Stimulated activated memory B cell treated with anti-CD40 and anti-IgM and Interleukin-4, amounts not matched to agents 10 μg/mL and 1 μg/mL and 100 μg/mL, for 72 hours (primary cell): ENCODE data around the gene TBC1D13.
"Not testable (repeated sequence)": the region's sequence is repeated elsewhere in the genome, so short reads cannot be mapped to it uniquely, and the experiment has no call there.

Source experiments
- ATAC-seq: fragments of 150-1000 bp; cut with Tn5 transposase; 2 replicates; pipeline ENCODE4 v1.10.0; 2021
- H3K27ac Mint-ChIP-seq: one replicate; pipeline ENCODE4 v1.8.0; 2022; ENCODE audit warnings: mild to moderate bottlenecking, mixed read lengths
- H3K27me3 Mint-ChIP-seq: one replicate; pipeline ENCODE4 v1.8.0; 2022; ENCODE audit warnings: mixed read lengths
- H3K36me3 Mint-ChIP-seq: one replicate; pipeline ENCODE4 v1.8.0; 2022; ENCODE audit warnings: mixed read lengths
- H3K4me1 Mint-ChIP-seq: one replicate; pipeline ENCODE4 v1.8.0; 2022; ENCODE audit warnings: mixed read lengths
- H3K4me3 Mint-ChIP-seq: one replicate; pipeline ENCODE4 v1.8.0; 2022; ENCODE audit warnings: mild to moderate bottlenecking, moderate library complexity, mixed read lengths
- H3K9me3 Mint-ChIP-seq: one replicate; pipeline ENCODE4 v1.8.0; 2022; ENCODE audit warnings: mixed read lengths

The TBC1D13 gene

GRCh38 chr9:128843171-128843570, 56.1 kb downstream of the TBC1D13 start:
- H3K4me1 Mint-ChIP-seq, H3K27ac Mint-ChIP-seq, H3K4me3 Mint-ChIP-seq, H3K27me3 Mint-ChIP-seq, H3K9me3 Mint-ChIP-seq, ATAC-seq: not testable (repeated sequence)
- H3K36me3 Mint-ChIP-seq, result peaks cover 23% of the 10 kb centered on the region

- H3K36me3 Mint-ChIP-seq, result peaks cover 22% of the 10 kb centered on the region
- ATAC-seq, result no peak
Measured at GRCh38 chr9:128845186-128845931, 58.3 kb downstream of the TBC1D13 start.

GRCh38 chr9:128846680-128847030, 59.6 kb downstream of the TBC1D13 start:
- Mint-ChIP-seq H3K4me1 (peaks cover 7% of the 10 kb centered on the region), H3K36me3 (peaks cover 35% of the 10 kb centered on the region), H3K27me3 (no peaks in the 10 kb centered on the region), H3K9me3 (peaks cover 12% of the 10 kb centered on the region), H3K4me3 (no peak overlapping the region), H3K27ac (no peak overlapping the region)
- no peak for ATAC-seq

More at GRCh38 chr9:128845186-128845931, 58.3 kb downstream of the TBC1D13 start:
- Mint-ChIP-seq H3K4me3 (no peak overlapping the region), H3K9me3 (peaks cover under 1% of the 10 kb centered on the region), H3K4me1 (peaks cover 7% of the 10 kb centered on the region), H3K27me3 (no peaks in the 10 kb centered on the region), H3K27ac (no peak overlapping the region)

GRCh38 chr9:128847803-128848202, 60.8 kb downstream of the TBC1D13 start:
- Mint-ChIP-seq H3K27ac (no peak overlapping the region), H3K36me3 (peaks cover 30% of the 10 kb centered on the region), H3K4me1 (no peaks in the 10 kb centered on the region), H3K9me3 (peaks cover 12% of the 10 kb centered on the region), H3K27me3 (no peaks in the 10 kb centered on the region), H3K4me3 (no peak overlapping the region)
- no peak for ATAC-seq

- H3K27me3 Mint-ChIP-seq, ATAC-seq, H3K4me3 Mint-ChIP-seq, H3K27ac Mint-ChIP-seq, H3K4me1 Mint-ChIP-seq: not testable (repeated sequence)
- Mint-ChIP-seq H3K9me3 (peaks cover 12% of the 10 kb centered on the region), H3K36me3 (peaks cover 30% of the 10 kb centered on the region)
Measured at GRCh38 chr9:128851024-128851423, 64.0 kb downstream of the TBC1D13 start.

GRCh38 chr9:128851779-128852600, 64.9 kb downstream of the TBC1D13 start:
- not testable (repeated sequence) for H3K4me3 Mint-ChIP-seq

GRCh38 chr9:128852646-128853045, 65.6 kb downstream of the TBC1D13 start:
- Mint-ChIP-seq H3K9me3 (peaks cover 12% of the 10 kb centered on the region), H3K36me3 (peaks cover 25% of the 10 kb centered on the region)
- not testable (repeated sequence) for ATAC-seq, H3K4me1 Mint-ChIP-seq, H3K27me3 Mint-ChIP-seq, H3K4me3 Mint-ChIP-seq, H3K27ac Mint-ChIP-seq

More at GRCh38 chr9:128851779-128852600, 64.9 kb downstream of the TBC1D13 start:
- not testable (repeated sequence) for ATAC-seq, H3K27ac Mint-ChIP-seq, H3K4me1 Mint-ChIP-seq, H3K27me3 Mint-ChIP-seq
- Mint-ChIP-seq H3K36me3 (peaks cover 30% of the 10 kb centered on the region), H3K9me3 (peaks cover 12% of the 10 kb centered on the region)

- not testable (repeated sequence) for H3K27me3 Mint-ChIP-seq, ATAC-seq, H3K4me3 Mint-ChIP-seq, H3K27ac Mint-ChIP-seq, H3K4me1 Mint-ChIP-seq
- Mint-ChIP-seq H3K9me3 (peaks cover 12% of the 10 kb centered on the region), H3K36me3 (peaks cover 16% of the 10 kb centered on the region)
Measured at GRCh38 chr9:128854454-128854853, 67.4 kb downstream of the TBC1D13 start.

GRCh38 chr9:128858476-128858875, 71.4 kb downstream of the TBC1D13 start:
- H3K4me3 Mint-ChIP-seq, H3K4me1 Mint-ChIP-seq, ATAC-seq: not testable (repeated sequence)

More at GRCh38 chr9:128858476-128858875, 71.4 kb downstream of the TBC1D13 start:
- H3K36me3 Mint-ChIP-seq, H3K9me3 Mint-ChIP-seq, H3K27ac Mint-ChIP-seq, H3K27me3 Mint-ChIP-seq: not testable (repeated sequence)
